ENCODE measurements around the gene CHD8. TPM values are rescaled to one million over a fixed set of nuclear protein-coding genes. Genes with fewer than 3 reads are reported as not detected.

CHD8 gene
- total and polyA plus RNA-seq, 2 of the 13 experiments (the other 11 are each of a cell fraction or from before 2014, with no cell fraction given), result 35.1 to 79.6 TPM

GRCh38 chr14:21367582-21368144 lies 88.3 kb downstream of the CHD8 start:
- Histone ChIP-seq H3K4me1 (ENCODE audit: insufficient read depth, low read length) (no peaks in the 10 kb centered on the region), H3K4me3 (replicated peaks in 1 of 3; ENCODE audit: insufficient read depth in 1 of 3, low read depth in 2 of 3, low read length in 3 of 3) (no peak overlapping the region), H3K4me2 (ENCODE audit: low read depth, low read length) (no peak overlapping the region), H3K9ac (ENCODE audit: insufficient read depth, low read depth, low read length) (no peak overlapping the region), H4K20me1 (ENCODE audit: insufficient read depth, low read length) (no peaks in the 10 kb centered on the region), H3K9me3 (ENCODE audit: low read length) (no peaks in the 10 kb centered on the region), H3K79me2 (ENCODE audit: insufficient read depth, low read length) (no peaks in the 10 kb centered on the region), H3K36me3 (replicated peaks in 1 of 2; ENCODE audit: control insufficient read depth in 1 of 2, insufficient read depth in 2 of 2, low read length in 2 of 2) (peaks cover 50 to 98% of the 10 kb centered on the region in 2 experiments), H3K27ac (ENCODE audit: extremely low read length, insufficient read depth, low read length) (no peak overlapping the region), H2AFZ (ENCODE audit: low read length) (no peak overlapping the region), H3K27me3 (ENCODE audit: control insufficient read depth in 1 of 2, insufficient read depth in 2 of 2, low read length in 2 of 2) (no peaks in the 10 kb centered on the region)
- WGBS (ENCODE audit: low lambda C conversion rate), result 95% methylated on average over 6 of the region's 6 CpGs
- ChIA-PET POLR2A (no interaction called here), CTCF (ENCODE audit: low intra/inter-chr PET ratio, low total read pairs) (no interaction called here)
- in situ Hi-C loops (cut with HindIII; ENCODE audit: extremely low pct_ligation_motif_present, low pct_unique_long_range_greater_than_20kb) (no loop called here), intact Hi-C loops (cut with micrococcal nuclease; ENCODE audit: unreplicated experiment) (no loop called here)
- no peak for FAIRE-seq
- BruUV-seq (replicated peaks), result no TSS peak
- ATAC-seq, result no peak
- no peak for DNase-seq (ENCODE audit: low spot score)
- TF ChIP-seq PRDM10 (CRISPR knock-in tag; IDR thresholded peaks at IDR 0.05; ENCODE audit: low read depth) (no peak), CEBPB (IDR thresholded peaks at IDR 0.05; ENCODE audit: borderline replicate concordance, low read depth, low read length) (0 out of 2 replicates have a peak, but pooled peaks have one; percentile 28)

GRCh38 chr14:21356511-21356910 lies 99.4 kb downstream of the CHD8 start:
- Histone ChIP-seq H4K20me1 (ENCODE audit: insufficient read depth, low read length) (no peaks in the 10 kb centered on the region), H3K36me3 (replicated peaks in 1 of 2; ENCODE audit: control insufficient read depth in 1 of 2, insufficient read depth in 2 of 2, low read length in 2 of 2) (peaks cover 56 to 90% of the 10 kb centered on the region in 2 experiments), H3K79me2 (ENCODE audit: insufficient read depth, low read length) (no peaks in the 10 kb centered on the region), H3K4me3 (replicated peaks in 1 of 3; ENCODE audit: insufficient read depth in 1 of 3, low read depth in 2 of 3, low read length in 3 of 3) (no peak overlapping the region), H3K9me3 (ENCODE audit: low read length) (no peaks in the 10 kb centered on the region), H3K4me1 (ENCODE audit: insufficient read depth, low read length) (no peaks in the 10 kb centered on the region), H3K9ac (ENCODE audit: insufficient read depth, low read depth, low read length) (no peak overlapping the region), H3K4me2 (ENCODE audit: low read depth, low read length) (no peak overlapping the region), H3K27me3 (ENCODE audit: control insufficient read depth in 1 of 2, insufficient read depth in 2 of 2, low read length in 2 of 2) (no peaks in the 10 kb centered on the region), H3K27ac (ENCODE audit: extremely low read length, insufficient read depth, low read length) (no peak overlapping the region), H2AFZ (ENCODE audit: low read length) (no peak overlapping the region)
- ChIA-PET CTCF (ENCODE audit: low intra/inter-chr PET ratio, low total read pairs) (no interaction called here), POLR2A (no interaction called here)
- intact Hi-C loops (cut with micrococcal nuclease; ENCODE audit: unreplicated experiment), result no loop called here
- 97% methylated on average over 4 of the region's 4 CpGs for WGBS (ENCODE audit: low lambda C conversion rate)
- BruUV-seq (replicated peaks), result no TSS peak
- FAIRE-seq (no peak), DNase-seq (ENCODE audit: low spot score) (no peak), ATAC-seq (no peak)
- TF ChIP-seq GMEB2 (CRISPR knock-in tag; IDR thresholded peaks at IDR 0.05; ENCODE audit: low read depth) (no peak), ZNF121 (CRISPR knock-in tag; IDR thresholded peaks at IDR 0.05) (peak; percentile 88), JUN (CRISPR knock-in tag; IDR thresholded peaks at IDR 0.05) (no peak)
- in situ Hi-C loops (cut with HindIII; ENCODE audit: extremely low pct_ligation_motif_present, low pct_unique_long_range_greater_than_20kb), result no loop called here
